Activated CD8-positive, alpha-beta memory T cell treated with anti-CD3 and anti-CD28 coated beads, Interleukin-2, amount 10 ng/mL, durations not matched to agents 7 days and 5 days (primary cell): ENCODE measurements around the gene SIGLEC10. TPM values are rescaled to one million over a fixed set of nuclear protein-coding genes. Genes with fewer than 3 reads are reported as not detected.

ENCODE experiments used
- ATAC-seq: fragments of 150-1000 bp; cut with Tn5 transposase; one replicate; pipeline ENCODE4 v1.10.0; 2021; ENCODE audit warnings: moderate library complexity
- CTCF ChIA-PET: fragments of 350-600 bp; sonication (Branson Sonifier 250); formaldehyde crosslinking; loops from one replicate; lab custom pipeline; 2021; ENCODE audit warnings: antibody characterized with exemption; lab: Charles Lee
- DNase-seq: peaks from one replicate; pipeline ENCODE4 v3.0.0-alpha.2; 2020
- H3K27ac Mint-ChIP-seq: one replicate; pipeline ENCODE4 v1.8.0; 2021; ENCODE audit warnings: mild to moderate bottlenecking, mixed read lengths
- H3K27me3 Mint-ChIP-seq: one replicate; pipeline ENCODE4 v1.8.0; 2021; ENCODE audit warnings: mixed read lengths
- H3K36me3 Mint-ChIP-seq: one replicate; pipeline ENCODE4 v1.8.0; 2021; ENCODE audit warnings: mild to moderate bottlenecking, mixed read lengths
- H3K4me1 Mint-ChIP-seq: one replicate; pipeline ENCODE4 v1.8.0; 2021; ENCODE audit warnings: mixed read lengths
- H3K4me3 Mint-ChIP-seq: one replicate; pipeline ENCODE4 v1.8.0; 2021; ENCODE audit warnings: mild to moderate bottlenecking, moderate library complexity, mixed read lengths
- H3K9me3 Mint-ChIP-seq: one replicate; pipeline ENCODE4 v1.8.0; 2022; ENCODE audit warnings: low read depth, mixed read lengths
- total RNA-seq, 2 experiments: library from RNA; stranded (reverse); gene quantifications; one replicate each; pipeline ENCODE4 v1.2.3, GENCODE V29; 2021

SIGLEC10 gene
- total RNA-seq, 2 experiments from 2014 or later, result 1.4 to 2.1 TPM

DNA sequence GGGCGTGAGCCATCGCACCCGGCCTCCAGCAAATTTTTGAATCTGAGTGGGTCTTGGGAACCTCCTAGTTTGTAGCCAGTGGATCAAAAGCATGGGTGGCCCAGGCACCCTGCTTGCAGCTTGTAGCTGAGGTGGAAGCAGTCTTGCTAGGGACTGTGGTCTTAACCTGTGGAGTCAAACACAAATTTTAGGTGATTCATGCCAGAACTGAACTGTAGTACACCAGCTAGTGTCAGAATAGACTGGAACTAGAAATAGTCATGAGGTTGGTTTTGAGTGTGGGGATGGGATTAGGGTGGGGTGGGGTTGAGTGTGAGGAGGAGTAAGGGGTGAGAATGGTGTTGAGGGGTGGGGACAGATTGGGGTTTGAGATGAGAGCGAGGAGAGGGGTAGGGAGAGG is 35.4 kb downstream of the SIGLEC10 start:
- no peak overlapping the region for H3K27ac Mint-ChIP-seq
- no peaks in the 10 kb centered on the region for H3K9me3 Mint-ChIP-seq
- DNase-seq (no peak), ATAC-seq (no peak)
- CTCF ChIA-PET, result interaction anchor here (1.3 to 1.4 kb wide), 2 partner anchors 14 to 42 kb away, joined by 4 read pairs; partner anchors contain the start of gene CLDND2
- peaks cover 28% of the 10 kb centered on the region for H3K4me1 Mint-ChIP-seq
- no peaks in the 10 kb centered on the region for H3K27me3 Mint-ChIP-seq
- no peak overlapping the region for H3K4me3 Mint-ChIP-seq
- peaks cover 8% of the 10 kb centered on the region for H3K36me3 Mint-ChIP-seq

DNA sequence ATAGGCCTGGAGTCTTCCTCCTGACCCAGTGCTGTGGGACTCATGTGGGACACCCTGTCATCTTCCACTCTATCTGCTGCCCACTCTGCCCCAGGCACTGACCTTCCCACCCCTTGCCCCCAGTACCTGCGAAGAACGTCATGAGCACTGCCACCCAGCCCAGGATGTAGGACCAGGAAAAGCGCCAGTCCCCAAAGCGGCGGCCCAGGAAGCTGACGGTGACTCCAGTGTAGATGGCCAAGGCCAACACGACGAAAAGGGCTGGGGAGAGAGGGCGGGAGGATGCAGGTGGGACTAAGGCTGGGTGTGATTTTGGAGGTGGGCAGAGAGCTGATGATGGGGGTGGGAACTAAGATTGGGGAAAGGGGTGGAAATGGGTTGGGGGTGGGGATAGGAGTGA is 37.1 kb downstream of the SIGLEC10 start:
- H3K27ac Mint-ChIP-seq, result peak overlapping the region; percentile 43
- no peak overlapping the region for H3K4me3 Mint-ChIP-seq
- no peak for ATAC-seq
- no peaks in the 10 kb centered on the region for H3K27me3 Mint-ChIP-seq
- H3K4me1 Mint-ChIP-seq, result peaks cover 37% of the 10 kb centered on the region
- H3K9me3 Mint-ChIP-seq, result no peaks in the 10 kb centered on the region
- H3K36me3 Mint-ChIP-seq, result peaks cover 8% of the 10 kb centered on the region
- DNase-seq, result no peak
- CTCF ChIA-PET, result interaction anchor here (0.9 to 2.5 kb wide), 4 partner anchors 10 to 62 kb away, joined by 3 to 17 read pairs (median 4); partner anchors contain the start of genes C19orf84 and CLDND2

DNA sequence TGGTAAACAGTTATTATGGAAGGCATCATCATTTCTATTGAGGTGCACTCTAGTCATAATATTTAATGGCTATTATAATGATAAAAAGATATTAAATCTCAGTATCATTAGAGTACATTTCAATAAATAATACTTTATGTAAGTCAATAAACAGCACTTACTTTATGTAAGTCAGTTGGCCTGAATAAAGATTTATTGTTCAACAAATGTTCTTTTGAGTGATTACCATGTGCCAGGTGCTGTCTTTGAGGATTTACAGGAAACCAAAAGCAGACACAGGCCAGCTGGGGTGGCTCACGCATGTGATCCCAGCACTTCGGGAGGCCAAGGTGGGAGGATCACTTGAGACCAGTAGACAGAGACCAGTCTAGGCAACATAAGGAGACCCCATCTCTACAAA is 40.0 kb downstream of the SIGLEC10 start:
- H3K27ac Mint-ChIP-seq, result no peak overlapping the region
- no peaks in the 10 kb centered on the region for H3K9me3 Mint-ChIP-seq
- ATAC-seq (no peak), DNase-seq (no peak)
- no peaks in the 10 kb centered on the region for H3K27me3 Mint-ChIP-seq
- H3K4me3 Mint-ChIP-seq, result no peak overlapping the region
- H3K4me1 Mint-ChIP-seq, result peaks cover 63% of the 10 kb centered on the region
- peaks cover 9% of the 10 kb centered on the region for H3K36me3 Mint-ChIP-seq
- CTCF ChIA-PET, result interaction anchor here (1.2 to 4.1 kb wide), 2 partner anchors 11 to 17 kb away, joined by 3 to 32 read pairs; no protein-coding TSS in a partner anchor

DNA sequence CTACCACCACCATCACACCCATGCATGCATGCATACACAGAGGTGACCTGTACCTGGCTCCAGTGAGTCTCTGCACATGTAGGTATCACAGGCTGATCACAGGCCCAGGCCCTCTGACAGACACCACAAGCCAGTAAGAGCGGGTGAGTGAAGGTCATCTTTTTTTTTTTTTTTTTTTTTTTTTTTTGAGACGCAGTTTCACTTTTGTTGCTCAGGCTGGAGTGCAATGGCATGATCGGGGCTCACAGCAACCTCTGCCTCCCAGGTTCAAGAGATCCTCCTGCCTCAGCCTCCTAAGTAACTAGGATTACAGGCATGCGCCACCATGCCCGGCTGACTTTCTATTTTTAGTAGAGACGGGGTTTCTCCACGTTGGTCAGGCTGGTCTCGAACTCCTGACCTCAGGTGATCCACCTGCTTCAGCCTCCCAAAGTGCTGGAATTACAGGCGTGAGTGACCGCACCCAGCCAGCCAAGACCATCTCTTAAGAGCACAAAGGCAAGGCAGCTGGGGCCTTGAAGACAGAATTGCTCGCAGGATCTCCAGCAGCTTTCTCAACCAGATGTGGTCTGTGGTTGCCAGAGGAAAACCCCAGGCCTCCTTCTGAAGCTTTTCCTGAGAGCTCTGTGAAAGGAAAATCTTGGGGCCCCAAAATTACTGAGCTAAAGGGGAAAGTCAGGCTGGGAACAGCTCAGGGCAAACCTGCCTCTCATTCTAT is 41.8 kb downstream of the SIGLEC10 start:
- CTCF ChIA-PET, result interaction anchor here (1.4 to 4.1 kb wide), 2 partner anchors 19 to 38 kb away, joined by 3 to 32 read pairs; no protein-coding TSS in a partner anchor
- ATAC-seq, result peak; percentile 3

DNA sequence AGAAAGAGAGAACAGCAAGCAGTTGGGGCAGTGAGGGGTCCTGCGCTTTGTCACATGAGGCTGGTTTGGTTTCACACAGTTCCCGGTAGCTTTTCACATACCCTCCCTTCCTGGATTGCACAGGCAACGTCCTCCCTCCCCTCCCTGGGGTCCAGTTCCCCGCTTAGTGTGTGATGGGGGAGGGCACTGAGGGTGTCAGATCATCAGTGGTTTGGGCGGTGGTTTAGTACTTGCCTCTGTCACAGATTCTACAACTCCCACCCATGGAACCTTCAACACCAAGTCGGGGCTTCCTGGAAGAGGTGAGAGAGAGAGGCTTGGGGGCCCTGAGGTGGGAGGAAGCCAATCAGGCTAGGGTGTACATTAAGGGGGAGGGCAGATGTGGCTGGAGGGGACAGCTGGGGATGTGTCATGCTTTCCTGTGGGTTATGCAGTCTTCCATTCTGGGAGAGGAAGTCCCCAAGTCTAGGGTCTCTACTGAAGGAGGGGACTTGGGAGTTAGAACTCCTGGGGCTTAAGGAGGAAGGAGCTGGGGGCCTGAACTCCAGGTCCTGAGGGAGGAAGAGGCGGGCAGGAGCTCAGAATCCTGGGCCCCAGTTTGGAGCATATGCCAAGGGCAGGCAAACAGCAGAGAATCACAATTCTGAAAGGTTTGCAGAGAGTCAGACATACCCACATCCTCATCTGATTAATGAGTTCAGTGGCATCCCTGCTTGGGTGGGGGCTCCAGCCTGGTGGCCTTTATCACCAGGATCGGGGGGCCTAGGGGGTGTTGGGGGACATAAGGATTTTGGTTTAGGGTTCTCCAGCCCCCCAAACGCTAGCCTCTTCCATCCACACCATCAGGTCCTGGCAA is 44.6 kb downstream of the SIGLEC10 start, which contains the start of gene NKG7:
TSS of gene NKG7 (minus strand) at position 6 of the 856 bp plus-strand sequence. CDS start 119 bp downstream, outside the sequence.
- ATAC-seq (peak; percentile 71), DNase-seq (peak; percentile 98)
- peak within 1 kb of the TSS; percentile 98 for H3K27ac Mint-ChIP-seq
- H3K36me3 Mint-ChIP-seq, result peaks cover 31% of the 10 kb centered on the region
- peak within 1 kb of the TSS; percentile 97 for H3K4me3 Mint-ChIP-seq
- peaks cover 54% of the 10 kb centered on the region for H3K4me1 Mint-ChIP-seq
- CTCF ChIA-PET, result interaction anchor here (1.1 to 7.9 kb wide), 9 partner anchors 17 to 124 kb away, joined by 3 to 97 read pairs (median 4); partner anchors contain the start of gene C19orf84
- no peaks in the 10 kb centered on the region for H3K27me3 Mint-ChIP-seq
- H3K9me3 Mint-ChIP-seq, result no peaks in the 10 kb centered on the region

More for the DNA sequence above, 41.8 kb downstream of the SIGLEC10 start:
- peak overlapping the region; percentile 57 for H3K4me3 Mint-ChIP-seq
- H3K27me3 Mint-ChIP-seq, result no peaks in the 10 kb centered on the region
- H3K4me1 Mint-ChIP-seq, result peaks cover 53% of the 10 kb centered on the region
- H3K36me3 Mint-ChIP-seq, result peaks cover 21% of the 10 kb centered on the region
- DNase-seq, result peak; percentile 77
- H3K27ac Mint-ChIP-seq, result peak overlapping the region; percentile 88
- no peaks in the 10 kb centered on the region for H3K9me3 Mint-ChIP-seq

DNA sequence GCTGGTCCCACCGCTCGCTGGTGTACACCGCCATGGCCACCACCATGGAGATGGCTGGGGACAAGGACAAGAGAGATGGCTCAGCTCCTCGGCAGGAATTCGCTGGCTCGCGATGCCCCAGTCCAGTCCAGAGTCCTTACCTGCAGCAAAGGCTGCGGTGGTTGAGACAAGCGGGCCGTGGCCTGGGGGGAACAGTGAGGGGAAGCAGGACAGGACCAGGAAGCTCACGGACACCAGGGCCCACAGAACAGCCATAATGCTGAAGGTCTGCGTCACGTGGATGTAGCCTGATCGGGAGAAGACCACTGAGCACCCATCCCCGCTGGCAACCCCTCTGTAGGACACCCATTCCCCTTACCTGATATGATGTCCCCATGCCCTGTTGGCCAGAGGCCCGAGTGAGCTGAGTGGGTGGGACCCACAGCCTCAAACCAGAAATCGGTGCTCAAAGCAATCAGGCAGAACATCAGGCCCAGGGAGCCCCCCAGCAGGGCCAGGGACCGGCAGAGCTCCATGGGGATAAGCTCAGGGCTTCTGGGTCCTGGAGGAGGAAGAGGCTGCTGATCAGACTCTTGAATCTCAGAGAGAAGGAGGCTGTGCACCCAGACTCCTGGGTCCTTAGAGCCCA is 45.3 kb downstream of the SIGLEC10 start:
- CTCF ChIA-PET, result interaction anchor here (1.1 to 7.9 kb wide), 9 partner anchors 18 to 124 kb away, joined by 3 to 97 read pairs (median 4); partner anchors contain the start of gene C19orf84
- peaks cover 56% of the 10 kb centered on the region for H3K4me1 Mint-ChIP-seq
- no peaks in the 10 kb centered on the region for H3K9me3 Mint-ChIP-seq
- peak overlapping the region; percentile 97 for H3K4me3 Mint-ChIP-seq
- peak overlapping the region; percentile 98 for H3K27ac Mint-ChIP-seq
- no peaks in the 10 kb centered on the region for H3K27me3 Mint-ChIP-seq
- no peak for ATAC-seq
- peaks cover 31% of the 10 kb centered on the region for H3K36me3 Mint-ChIP-seq
- DNase-seq, result peak; percentile 59

DNA sequence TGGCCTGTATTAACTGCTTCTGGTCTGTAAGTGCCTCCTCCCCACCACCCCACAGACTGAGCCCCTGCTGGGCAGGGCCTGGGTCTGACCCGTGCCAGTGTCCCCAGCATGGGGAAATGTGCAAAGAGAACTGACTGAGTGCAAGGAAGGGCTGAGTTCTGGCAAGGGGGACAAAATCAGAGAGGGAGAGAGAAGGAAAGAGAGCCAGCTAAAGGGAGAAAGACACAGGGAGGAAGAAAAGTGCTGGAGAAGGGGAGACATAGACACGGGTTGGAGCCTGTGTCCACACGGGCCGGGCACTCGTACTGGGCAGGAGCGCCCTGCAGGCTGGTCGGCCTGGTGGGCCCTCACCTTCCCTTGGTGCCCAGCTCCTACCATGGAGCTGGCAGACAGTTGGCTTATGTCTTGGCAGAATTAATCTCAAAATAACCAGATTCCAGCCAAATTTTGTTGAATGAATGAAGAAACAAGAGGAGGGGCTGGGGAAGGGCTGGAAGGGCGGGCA is 46.2 kb downstream of the SIGLEC10 start:
- H3K27me3 Mint-ChIP-seq, result no peaks in the 10 kb centered on the region
- peak overlapping the region; percentile 98 for H3K27ac Mint-ChIP-seq
- peaks cover 48% of the 10 kb centered on the region for H3K4me1 Mint-ChIP-seq
- DNase-seq (no peak), ATAC-seq (no peak)
- H3K9me3 Mint-ChIP-seq, result no peaks in the 10 kb centered on the region
- H3K4me3 Mint-ChIP-seq, result peak overlapping the region; percentile 97
- CTCF ChIA-PET, result interaction anchor here (0.7 to 7.9 kb wide), 4 partner anchors 26 to 265 kb away, joined by 4 to 97 read pairs (median 10); no protein-coding TSS in a partner anchor
- H3K36me3 Mint-ChIP-seq, result peaks cover 31% of the 10 kb centered on the region

DNA sequence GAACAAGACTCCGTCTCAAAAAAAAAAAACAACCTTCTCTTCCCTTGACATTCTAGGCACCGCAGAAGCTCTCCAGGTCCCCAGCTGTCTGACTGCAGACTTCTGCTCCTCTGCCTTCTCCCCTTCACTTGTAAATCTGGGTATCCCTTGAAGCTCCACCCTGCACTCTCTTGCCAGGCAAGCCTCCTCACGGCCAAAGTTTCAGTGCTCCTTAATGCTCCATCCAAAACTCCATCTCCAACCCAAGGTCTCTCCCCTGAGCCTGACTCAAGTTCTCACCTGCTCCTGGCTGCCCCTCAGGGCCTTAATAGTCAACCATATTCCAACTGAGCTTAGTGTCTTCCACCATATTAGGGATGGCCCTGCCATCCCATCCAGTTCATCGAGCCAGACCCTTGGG is 47.2 kb downstream of the SIGLEC10 start:
- peak overlapping the region; percentile 97 for H3K4me3 Mint-ChIP-seq
- ATAC-seq, result no peak
- DNase-seq, result no peak
- H3K36me3 Mint-ChIP-seq, result peaks cover 31% of the 10 kb centered on the region
- CTCF ChIA-PET, result interaction anchor here (0.6 to 7.9 kb wide), 8 partner anchors 18 to 819 kb away, joined by 3 to 97 read pairs (median 6); no protein-coding TSS in a partner anchor
- no peaks in the 10 kb centered on the region for H3K9me3 Mint-ChIP-seq
- peaks cover 45% of the 10 kb centered on the region for H3K4me1 Mint-ChIP-seq
- H3K27me3 Mint-ChIP-seq, result no peaks in the 10 kb centered on the region
- peak overlapping the region; percentile 98 for H3K27ac Mint-ChIP-seq

DNA sequence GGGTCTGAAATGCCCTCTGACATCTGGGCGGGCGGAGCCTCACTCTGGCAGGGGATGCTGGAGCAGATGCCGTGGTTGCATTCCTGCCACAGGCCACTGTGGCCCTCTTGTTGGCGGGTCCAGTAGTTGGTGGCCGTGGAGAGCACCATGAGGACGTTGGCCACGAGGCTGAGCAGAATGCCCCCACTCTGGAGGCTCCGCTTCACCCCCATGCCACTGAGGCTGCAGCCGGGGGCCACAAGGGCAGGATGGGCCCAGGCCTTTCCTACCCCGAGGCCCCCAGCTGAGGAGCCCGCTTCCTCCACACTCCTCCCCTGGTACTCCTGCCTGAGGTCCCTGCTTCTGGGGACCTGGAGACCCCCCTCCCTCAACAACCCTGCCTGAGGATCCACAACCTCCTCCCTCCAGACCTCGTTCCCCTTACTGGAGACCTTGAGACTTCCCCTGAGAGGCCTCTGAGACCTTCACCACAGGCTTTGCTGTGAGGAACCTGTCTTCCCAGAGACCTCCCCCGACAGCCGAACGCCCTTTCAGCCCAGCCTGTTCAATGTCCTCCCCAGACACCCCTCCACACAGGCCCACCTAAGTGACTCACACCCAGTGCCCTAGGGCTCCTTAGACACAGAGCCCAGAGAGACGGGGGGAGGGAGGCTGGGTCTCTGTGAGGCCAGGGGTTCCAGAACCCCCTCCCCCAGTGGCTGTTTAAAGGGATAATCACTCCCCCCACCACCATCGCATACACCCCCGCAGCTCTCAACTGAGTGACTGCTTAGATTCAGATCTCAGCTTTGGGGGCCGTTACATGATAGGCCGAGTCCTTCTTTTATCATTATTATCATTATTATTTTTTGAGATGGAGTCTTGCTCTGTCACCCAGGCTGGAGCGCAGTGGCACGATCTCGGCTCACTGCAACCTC is 48.8 kb downstream of the SIGLEC10 start, which contains the start of gene CLDND2:
TSS of gene CLDND2 (minus strand) at position 638 of the 917 bp plus-strand sequence. CDS start at position 212, 426 bp downstream.
- peak within 1 kb of the TSS; percentile 97 for H3K4me3 Mint-ChIP-seq
- CTCF ChIA-PET, result interaction anchor here (0.6 to 7.9 kb wide), 8 partner anchors 9 to 269 kb away, joined by 3 to 97 read pairs (median 4); no protein-coding TSS in a partner anchor
- peaks cover 30% of the 10 kb centered on the region for H3K36me3 Mint-ChIP-seq
- peaks cover 43% of the 10 kb centered on the region for H3K4me1 Mint-ChIP-seq
- peak; percentile 0 for ATAC-seq
- no peaks in the 10 kb centered on the region for H3K9me3 Mint-ChIP-seq
- H3K27me3 Mint-ChIP-seq, result no peaks in the 10 kb centered on the region
- peak; percentile 79 for DNase-seq
- H3K27ac Mint-ChIP-seq, result peak within 1 kb of the TSS; percentile 98

DNA sequence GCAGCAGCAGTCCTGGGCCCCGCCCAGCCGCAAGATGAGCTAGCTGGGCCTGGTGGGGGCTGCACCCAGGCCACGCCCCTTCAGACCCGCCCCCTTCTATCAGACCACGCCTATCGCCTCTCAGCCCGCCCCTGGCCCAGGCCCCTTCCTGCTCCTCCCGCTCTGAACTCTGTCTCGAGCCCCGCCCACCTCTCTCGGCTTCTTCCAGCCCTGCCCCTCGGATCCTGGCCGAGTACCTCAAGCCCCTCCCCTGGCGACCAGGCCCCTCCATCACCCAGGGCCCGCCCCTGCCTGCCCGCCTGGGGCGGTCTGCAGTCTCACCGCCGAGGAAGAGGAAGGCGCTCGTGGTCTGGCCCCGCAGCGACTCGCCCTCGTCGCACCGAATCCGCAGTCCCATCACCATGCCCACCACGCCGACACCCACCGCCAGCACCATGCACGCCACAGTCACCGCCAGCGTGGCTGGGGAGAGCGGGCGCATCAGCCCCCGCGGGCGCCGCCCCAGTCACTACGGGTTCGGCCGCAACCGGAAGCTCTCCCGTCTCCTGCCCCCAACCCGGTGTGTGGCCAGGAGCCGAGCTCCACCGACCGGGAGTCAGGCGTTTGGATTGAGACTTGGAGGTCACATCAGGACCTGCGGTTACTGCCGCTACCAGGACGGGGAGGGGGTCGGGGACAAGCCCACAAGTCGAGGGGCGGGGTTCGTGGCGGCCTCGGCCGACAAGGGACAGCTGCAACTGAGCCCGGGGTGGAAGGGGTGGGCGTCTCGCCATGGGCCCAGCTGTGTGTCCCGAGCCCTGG is 49.7 kb downstream of the SIGLEC10 start:
- Mint-ChIP-seq H3K27me3 (no peaks in the 10 kb centered on the region), H3K27ac (peak overlapping the region; percentile 98), H3K4me1 (peaks cover 42% of the 10 kb centered on the region), H3K36me3 (peaks cover 32% of the 10 kb centered on the region), H3K9me3 (no peaks in the 10 kb centered on the region), H3K4me3 (peak overlapping the region; percentile 97)
- DNase-seq (peak; percentile 100), ATAC-seq (peak; percentile 76)
- CTCF ChIA-PET, result interaction anchor here (0.6 to 7.9 kb wide), 10 partner anchors 8 to 270 kb away, joined by 3 to 97 read pairs (median 4); no protein-coding TSS in a partner anchor

DNA sequence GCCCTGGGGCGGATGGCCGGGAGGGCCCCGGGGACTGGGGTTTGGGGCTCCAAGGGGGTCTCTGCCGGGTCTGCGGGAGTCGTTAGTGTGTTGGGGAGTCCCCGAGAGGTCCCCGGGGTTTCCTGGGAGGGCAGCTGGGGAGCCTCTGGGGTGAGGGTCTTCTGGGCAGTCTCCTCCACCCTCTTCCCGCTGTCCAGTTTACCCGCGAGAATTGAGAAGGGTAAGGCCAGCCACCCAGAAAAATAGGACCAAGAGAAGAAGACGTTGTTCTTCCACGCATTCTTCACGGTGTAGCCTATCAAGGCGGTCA is 50.2 kb downstream of the SIGLEC10 start:
- CTCF ChIA-PET, result interaction anchor here (0.7 to 7.9 kb wide), 6 partner anchors 9 to 72 kb away, joined by 3 to 97 read pairs (median 4); no protein-coding TSS in a partner anchor
- H3K4me3 Mint-ChIP-seq, result peak overlapping the region; percentile 97
- H3K4me1 Mint-ChIP-seq, result peaks cover 46% of the 10 kb centered on the region
- no peak for ATAC-seq
- no peaks in the 10 kb centered on the region for H3K9me3 Mint-ChIP-seq
- H3K27me3 Mint-ChIP-seq, result no peaks in the 10 kb centered on the region
- peak overlapping the region; percentile 98 for H3K27ac Mint-ChIP-seq
- peaks cover 30% of the 10 kb centered on the region for H3K36me3 Mint-ChIP-seq
- no peak for DNase-seq
